Gastrocnemius medialis (tissue), 4 donors: ENCODE results near the gene SMYD3.

Experiments
- CTCF ChIP-seq, 5 experiments: fragments of 450-650 bp in 3 of 5; fragments of 200-600 bp in 2 of 5; sonication (generic) in 2 of 5; IDR thresholded peaks in 4 of 5; conservative IDR thresholded peaks in 1 of 5; 1 replicate in 4 of 5; 2 replicates in 1 of 5; pipeline ENCODE4 v1.5.1; 2016 to 2019; ENCODE audit warnings: antibody characterized with exemption in 5 of 5, mild to moderate bottlenecking in 3 of 5, moderate library complexity in 3 of 5
- POLR2A ChIP-seq, 2 donors: fragments of 450-650 bp; IDR thresholded peaks; one replicate each; pipeline ENCODE4 v1.6.1; 2017; ENCODE audit warnings: antibody characterized with exemption in 2 of 2, mild to moderate bottlenecking in 2 of 2, moderate library complexity in 2 of 2

GRCh38 chr1:245988393-245989078, 518.5 kb downstream of the SMYD3 start:
- no peak for TF ChIP-seq POLR2A (IDR thresholded peaks at IDR 0.05)
- TF ChIP-seq CTCF (IDR thresholded peaks at IDR 0.05 in 4 of 5, conservative IDR thresholded peaks at IDR 0.05 in 1 of 5), result no peak
